M059J (cell line): ENCODE results near the gene AARSD1. TPM values are rescaled to one million over a fixed set of nuclear protein-coding genes. Genes with fewer than 3 reads are reported as not detected.
"Not testable (repeated sequence)": the region's sequence is repeated elsewhere in the genome, so short reads cannot be mapped to it uniquely, and the experiment has no call there.

Experiments
- DNase-seq: peaks from one replicate; pipeline ENCODE4 v3.0.0-alpha.2; 2012; ENCODE audit warnings: low read depth
- total RNA-seq: library from RNA; depleted of rRNA; stranded (reverse); fragments of >200 nt; shearing (Covaris generic); gene quantifications from 2 replicates; pipeline ENCODE4 v1.2.3, GENCODE V29; 2014; rRNA removed

The AARSD1 gene
- 13.6 and 17.1 TPM in 2 replicates for total RNA-seq

GRCh38 chr17:42964161-42964932, at the start of gene AARSD1:
Gene AARSD1 (minus strand): TSS chr17:42964454. CDS start chr17:42964440, 14 bp downstream.
- peak; percentile 90 for DNase-seq

- DNase-seq, result no peak
These were observed 49.0 kb upstream of the AARSD1 start for GRCh38 chr17:43013296-43013695.

- no peak for DNase-seq
These were observed 47.6 kb upstream of the AARSD1 start for GRCh38 chr17:43011728-43012472.

- peak; percentile 48 for DNase-seq
These were observed 46.5 kb upstream of the AARSD1 start for GRCh38 chr17:43010667-43011308.

GRCh38 chr17:43006639-43007551, 42.6 kb upstream of the AARSD1 start, which contains the start of gene IFI35:
Gene IFI35 (plus strand): TSS chr17:43006784. CDS start chr17:43006948, 164 bp downstream.
- peak; percentile 89 for DNase-seq

- DNase-seq, result peak; percentile 94
These were observed 39.4 kb upstream of the AARSD1 start for GRCh38 chr17:43003542-43004172.

GRCh38 chr17:43000894-43001293, 36.6 kb upstream of the AARSD1 start:
- not testable (repeated sequence) for DNase-seq

- no peak for DNase-seq
These were observed 34.8 kb upstream of the AARSD1 start for GRCh38 chr17:42999003-42999525.

GRCh38 chr17:42997984-42998938, 34.0 kb upstream of the AARSD1 start, which contains the start of gene RPL27:
Gene RPL27 (plus strand): TSS chr17:42998419. CDS start chr17:42998751, 332 bp downstream.
- peak; percentile 100 for DNase-seq

- DNase-seq, result no peak
These were observed 33.2 kb upstream of the AARSD1 start for GRCh38 chr17:42997390-42997983.

- not testable (repeated sequence) for DNase-seq
These were observed 29.7 kb upstream of the AARSD1 start for GRCh38 chr17:42993913-42994312.

- DNase-seq, result no peak
These were observed 28.6 kb upstream of the AARSD1 start for GRCh38 chr17:42992872-42993271.

GRCh38 chr17:42991471-42991870, 27.2 kb upstream of the AARSD1 start:
- no peak for DNase-seq

- peak; percentile 71 for DNase-seq
These were observed 25.7 kb upstream of the AARSD1 start for GRCh38 chr17:42989726-42990652.

GRCh38 chr17:42989141-42989540, 24.9 kb upstream of the AARSD1 start:
- DNase-seq, result no peak

- DNase-seq, result no peak
These were observed 21.0 kb upstream of the AARSD1 start for GRCh38 chr17:42985225-42985624.

GRCh38 chr17:42982266-42982665, 18.0 kb upstream of the AARSD1 start:
- no peak for DNase-seq
